PC-3 (cell line): ENCODE data around the gene EEPD1.

Experiments used
- CTCF ChIP-seq: fragments of 300-600 bp; sonication (generic); conservative IDR thresholded peaks from 2 replicates; pipeline ENCODE4 v1.5.1; 2017; ENCODE audit warnings: antibody characterized with exemption, low read depth, mild to moderate bottlenecking, low read length
- EZH2 ChIP-seq: fragments of 300-600 bp; sonication (generic); IDR thresholded peaks from one replicate; pipeline ENCODE4 v1.6.1; 2017; ENCODE audit warnings: antibody characterized with exemption, mild to moderate bottlenecking, low read length; ENCODE audit not compliant: unreplicated experiment

- no peak for TF ChIP-seq EZH2
- TF ChIP-seq CTCF, result no peak
These were observed 21.6 kb upstream of the EEPD1 start for GRCh38 chr7:36131499-36131898.
